Neural progenitor cell (in vitro differentiated cells): ENCODE data around the gene ZNF441. TPM values are rescaled to one million over a fixed set of nuclear protein-coding genes. Genes with fewer than 3 reads are reported as not detected.

Experiments used
- DNase-seq: peaks from one replicate; pipeline ENCODE4 v3.0.0-alpha.2; 2016; ENCODE audit warnings: low spot score
- H2AFZ ChIP-seq: fragments of 200-600 bp; sonication (generic); replicated peaks from 2 replicates; pipeline ENCODE4 v1.6.1; 2016; ENCODE audit warnings: antibody characterized with exemption
- H3F3A ChIP-seq: fragments of 200-600 bp; sonication (generic); 2 replicates; pipeline ENCODE4 v1.6.1; 2016; ENCODE audit warnings: antibody characterized with exemption, low read depth
- H3K27ac ChIP-seq: fragments of 200-600 bp; sonication (generic); 2 replicates; pipeline ENCODE4 v1.5.1; 2016; ENCODE audit warnings: mild to moderate bottlenecking
- H3K27me3 ChIP-seq: fragments of 200-600 bp; sonication (generic); 2 replicates; pipeline ENCODE4 v1.6.1; 2016; ENCODE audit warnings: mild to moderate bottlenecking, moderate library complexity
- H3K36me3 ChIP-seq: fragments of 200-600 bp; sonication (generic); 2 replicates; pipeline ENCODE4 v1.5.1; 2016
- H3K4me1 ChIP-seq: fragments of 200-600 bp; sonication (generic); 2 replicates; pipeline ENCODE4 v1.6.1; 2016; ENCODE audit warnings: mixed run types
- H3K4me2 ChIP-seq: fragments of 200-600 bp; sonication (generic); 2 replicates; pipeline ENCODE4 v1.6.1; 2016
- H3K4me3 ChIP-seq: fragments of 200-600 bp; sonication (generic); 2 replicates; pipeline ENCODE4 v1.5.1; 2016
- H3K79me2 ChIP-seq: fragments of 200-600 bp; sonication (generic); 2 replicates; pipeline ENCODE4 v1.6.1; 2016; ENCODE audit warnings: low read depth
- H3K9ac ChIP-seq: fragments of 200-600 bp; sonication (generic); 2 replicates; pipeline ENCODE4 v1.6.1; 2016
- H3K9me3 ChIP-seq: fragments of 200-600 bp; sonication (generic); 2 replicates; pipeline ENCODE4 v1.5.1; 2016; ENCODE audit warnings: low read depth
- H4K20me1 ChIP-seq: fragments of 200-600 bp; sonication (generic); 2 replicates; pipeline ENCODE4 v1.6.1; 2016; ENCODE audit warnings: low read depth
- H3K27ac Mint-ChIP-seq: 3 replicates; pipeline ENCODE4 v1.8.0; 2021; ENCODE audit warnings: mixed read lengths
- H3K27me3 Mint-ChIP-seq: 2 replicates; pipeline ENCODE4 v1.8.0; 2022; ENCODE audit warnings: low read depth, mild to moderate bottlenecking, inconsistent platforms, moderate library complexity, mixed read lengths; ENCODE audit not compliant: insufficient read depth
- H3K36me3 Mint-ChIP-seq: 3 replicates; pipeline ENCODE4 v1.8.0; 2021; ENCODE audit warnings: mixed read lengths
- H3K4me1 Mint-ChIP-seq: 3 replicates; pipeline ENCODE4 v1.8.0; 2021; ENCODE audit warnings: mixed read lengths
- H3K4me3 Mint-ChIP-seq: 3 replicates; pipeline ENCODE4 v1.8.0; 2021; ENCODE audit warnings: mild to moderate bottlenecking, moderate library complexity, mixed read lengths
- H3K9me3 Mint-ChIP-seq: 3 replicates; pipeline ENCODE4 v1.8.0; 2020; ENCODE audit warnings: mixed read lengths
- CTCF ChIP-seq: fragments of 200-600 bp; sonication (generic); IDR thresholded peaks from 2 replicates; pipeline ENCODE4 v1.5.1; 2017; ENCODE audit warnings: antibody characterized with exemption, mild to moderate bottlenecking
- EZH2 ChIP-seq: fragments of 200-600 bp; sonication (generic); IDR thresholded peaks from 2 replicates; pipeline ENCODE4 v1.6.1; 2017; ENCODE audit warnings: antibody characterized with exemption, mild to moderate bottlenecking, moderate library complexity
- EZH2phosphoT487 ChIP-seq: fragments of 200-600 bp; sonication (generic); IDR thresholded peaks from 2 replicates; pipeline ENCODE4 v1.6.1; 2017; ENCODE audit warnings: antibody characterized with exemption
- total RNA-seq: library from RNA; depleted of rRNA; stranded (reverse); fragments of >200 nt; gene quantifications from 2 replicates; pipeline ENCODE4 v1.2.3, GENCODE V29; 2015; ENCODE audit warnings: low replicate concordance

Gene ZNF441
- total RNA-seq, 1 donor from 2014 or later: 7.3 TPM

GRCh38 chr19:11783767-11784166 lies 17.0 kb downstream of the ZNF441 start:
- peaks cover 74% of the 10 kb centered on the region for H3K9me3 Mint-ChIP-seq
- H3K27ac Mint-ChIP-seq: no peak overlapping the region
- no peak overlapping the region for H3K27ac ChIP-seq
- no peak overlapping the region for H3K4me3 Mint-ChIP-seq
- H3K4me3 ChIP-seq: no peak overlapping the region
- no peak overlapping the region for H3K4me2 ChIP-seq
- no peak overlapping the region for H2AFZ ChIP-seq
- no peaks in the 10 kb centered on the region for H3K4me1 ChIP-seq
- H4K20me1 ChIP-seq: no peaks in the 10 kb centered on the region
- DNase-seq: no peak
- peaks cover 33% of the 10 kb centered on the region for H3K9me3 ChIP-seq
- no peaks in the 10 kb centered on the region for H3K4me1 Mint-ChIP-seq
- H3K9ac ChIP-seq: no peak overlapping the region
- peaks cover 8% of the 10 kb centered on the region for H3K27me3 ChIP-seq
- H3K36me3 ChIP-seq: peaks cover 26% of the 10 kb centered on the region
- H3K36me3 Mint-ChIP-seq: peaks cover 49% of the 10 kb centered on the region
- TF ChIP-seq CTCF: no peak
- TF ChIP-seq EZH2phosphoT487: no peak
- no peak for TF ChIP-seq EZH2
- H3K79me2 ChIP-seq: no peaks in the 10 kb centered on the region
- peaks cover 4% of the 10 kb centered on the region for H3F3A ChIP-seq
- peaks cover 3% of the 10 kb centered on the region for H3K27me3 Mint-ChIP-seq

- peaks cover 77% of the 10 kb centered on the region for H3K9me3 Mint-ChIP-seq
- Histone ChIP-seq H4K20me1 (no peaks in the 10 kb centered on the region), H2AFZ (no peak overlapping the region), H3K27ac (no peak overlapping the region), H3K36me3 (peaks cover 26% of the 10 kb centered on the region), H3K4me1 (no peaks in the 10 kb centered on the region), H3K27me3 (peaks cover 8% of the 10 kb centered on the region), H3K4me3 (no peak overlapping the region), H3K9ac (no peak overlapping the region), H3K4me2 (no peak overlapping the region), H3K9me3 (peaks cover 39% of the 10 kb centered on the region), H3F3A (peaks cover 4% of the 10 kb centered on the region), H3K79me2 (no peaks in the 10 kb centered on the region)
- TF ChIP-seq EZH2 (no peak), EZH2phosphoT487 (no peak), CTCF (no peak)
- H3K4me1 Mint-ChIP-seq: no peaks in the 10 kb centered on the region
- no peak overlapping the region for H3K27ac Mint-ChIP-seq
- H3K4me3 Mint-ChIP-seq: no peak overlapping the region
- H3K27me3 Mint-ChIP-seq: peaks cover 3% of the 10 kb centered on the region
- H3K36me3 Mint-ChIP-seq: peaks cover 45% of the 10 kb centered on the region
- no peak for DNase-seq
These were observed 17.6 kb downstream of the ZNF441 start for GRCh38 chr19:11784356-11784755.

GRCh38 chr19:11787536-11787935 lies 20.7 kb downstream of the ZNF441 start:
- no peaks in the 10 kb centered on the region for H3K4me1 ChIP-seq
- H2AFZ ChIP-seq: no peak overlapping the region
- no peak overlapping the region for H3K27ac Mint-ChIP-seq
- no peak overlapping the region for H3K4me3 Mint-ChIP-seq
- DNase-seq: no peak
- TF ChIP-seq EZH2phosphoT487: no peak
- TF ChIP-seq EZH2: no peak
- TF ChIP-seq CTCF: no peak
- no peak overlapping the region for H3K27ac ChIP-seq
- no peaks in the 10 kb centered on the region for H4K20me1 ChIP-seq
- H3K4me3 ChIP-seq: no peak overlapping the region
- no peaks in the 10 kb centered on the region for H3F3A ChIP-seq
- H3K27me3 ChIP-seq: peaks cover 31% of the 10 kb centered on the region
- no peaks in the 10 kb centered on the region for H3K4me1 Mint-ChIP-seq
- H3K36me3 Mint-ChIP-seq: peaks cover 23% of the 10 kb centered on the region
- H3K4me2 ChIP-seq: no peak overlapping the region
- H3K36me3 ChIP-seq: peaks cover 5% of the 10 kb centered on the region
- peaks cover 3% of the 10 kb centered on the region for H3K27me3 Mint-ChIP-seq
- no peaks in the 10 kb centered on the region for H3K79me2 ChIP-seq
- peaks cover 70% of the 10 kb centered on the region for H3K9me3 Mint-ChIP-seq
- peaks cover 22% of the 10 kb centered on the region for H3K9me3 ChIP-seq
- no peak overlapping the region for H3K9ac ChIP-seq
